HG03457 (cell line): Measurements from ENCODE around the gene BDKRB2.

Experiments used
- ATAC-seq: cut with Tn5 transposase; IDR thresholded peaks from one replicate; pipeline ENCODE4 v1.9.1; 2021; ENCODE audit warnings: moderate number of reproducible peaks; ENCODE audit not compliant: unreplicated experiment

Gene BDKRB2

DNA sequence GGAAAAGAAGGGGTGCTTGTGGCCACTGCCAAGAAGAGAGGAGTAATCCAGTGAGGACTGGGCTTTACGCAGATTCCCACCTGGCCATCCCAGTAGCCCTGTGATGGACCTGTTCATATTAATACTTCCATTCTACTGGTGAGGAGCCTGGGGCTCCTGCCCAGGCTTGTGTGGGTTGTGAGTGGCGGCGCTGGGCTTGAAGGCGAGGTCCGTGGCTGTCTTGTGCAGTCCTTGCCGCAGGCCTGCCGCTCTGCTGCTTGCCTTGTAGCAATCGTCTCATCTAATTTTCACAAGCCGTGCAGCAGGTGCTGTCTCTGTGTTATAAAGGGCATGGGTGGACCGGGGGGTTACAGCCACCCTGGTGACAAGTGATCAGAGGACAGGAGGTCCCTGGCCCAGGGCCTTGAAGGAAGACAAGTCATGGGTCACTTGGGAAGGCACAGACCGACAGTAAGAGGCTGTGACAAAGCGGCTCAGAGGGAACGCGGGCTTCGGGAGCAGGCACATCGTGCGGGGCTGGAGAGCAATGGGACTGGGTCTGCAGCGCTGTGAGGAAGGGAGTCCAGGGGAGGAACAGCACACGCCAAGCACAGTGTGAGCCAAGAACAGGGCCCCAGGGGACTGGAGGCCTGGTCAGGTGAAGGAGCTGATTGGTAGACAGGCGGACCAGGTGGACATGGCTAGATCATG, 7.3 kb upstream of the BDKRB2 start:
- ATAC-seq: no peak

DNA sequence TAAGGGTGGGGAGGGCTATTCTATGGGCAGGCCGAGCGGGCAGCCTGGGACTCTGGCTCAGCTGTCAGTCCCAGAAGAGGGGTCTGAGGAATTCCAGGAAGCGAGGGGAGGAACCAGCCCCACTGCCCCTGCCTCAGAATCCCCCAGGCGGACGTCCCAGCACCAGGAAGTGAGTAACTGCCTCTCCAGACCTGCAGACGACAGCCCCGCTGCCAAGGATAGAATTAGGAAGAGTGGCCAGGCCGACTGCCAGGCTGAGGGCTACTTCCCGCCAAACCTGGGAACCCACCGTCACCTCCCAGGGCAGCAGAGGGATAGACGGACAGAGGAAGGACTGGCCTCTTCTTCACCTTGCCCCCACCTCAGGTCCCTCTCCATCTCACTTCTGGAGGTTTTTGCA, 6.7 kb upstream of the BDKRB2 start:
- ATAC-seq: no peak

DNA sequence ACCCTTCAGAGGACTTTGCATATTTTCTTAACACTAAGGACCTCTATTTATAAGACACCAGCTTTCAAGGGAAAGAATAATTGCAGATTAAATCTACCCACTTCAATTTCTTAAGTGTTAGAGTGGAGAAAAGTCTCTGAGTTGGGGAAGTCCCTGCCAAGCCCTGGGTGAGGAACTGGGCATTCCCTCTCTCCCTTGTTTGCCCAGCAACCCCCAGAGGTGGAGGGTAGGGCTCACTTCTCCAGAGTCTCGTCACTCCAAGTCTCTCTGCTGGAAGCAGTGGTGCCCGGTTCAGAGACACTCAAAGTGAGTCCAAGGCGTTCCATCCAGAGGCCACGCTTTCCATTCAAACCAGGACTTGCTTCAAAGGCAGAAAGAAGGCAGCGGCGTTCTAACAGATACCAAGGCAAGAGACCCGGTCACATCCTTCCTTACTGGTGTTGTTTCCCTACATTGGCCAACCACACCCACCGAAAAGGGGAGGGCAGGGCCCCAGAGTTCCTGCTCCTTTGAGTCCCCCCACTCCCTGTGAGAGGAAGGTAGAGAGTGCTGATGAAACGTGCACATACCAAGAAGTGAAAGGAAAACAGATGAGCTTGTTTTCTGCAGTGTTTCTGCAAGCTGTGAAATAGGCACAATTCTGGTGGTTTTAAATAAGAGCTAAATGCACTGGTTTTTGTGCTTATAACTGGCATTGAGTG, 6.1 kb upstream of the BDKRB2 start:
- ATAC-seq: no peak

DNA sequence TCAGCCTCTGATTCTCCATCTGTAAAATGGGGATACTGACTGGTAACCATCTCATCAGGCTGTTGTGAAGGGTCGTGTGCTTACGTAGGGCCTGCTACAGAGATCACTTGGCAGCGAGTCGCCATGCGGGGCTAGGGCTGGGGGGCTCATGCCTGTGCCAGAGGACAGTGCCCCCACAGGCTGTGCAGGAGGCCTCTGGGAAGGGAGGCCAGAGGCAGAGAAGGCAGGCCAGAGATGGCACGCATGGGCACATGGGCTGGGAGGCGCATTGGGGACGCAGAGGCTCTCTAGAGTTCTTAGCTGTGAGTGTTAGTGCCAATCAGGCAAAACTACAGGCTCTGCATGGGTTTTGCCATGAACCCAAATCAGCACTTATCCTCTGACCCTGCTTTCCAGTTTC, 3.5 kb upstream of the BDKRB2 start:
- no peak for ATAC-seq

DNA sequence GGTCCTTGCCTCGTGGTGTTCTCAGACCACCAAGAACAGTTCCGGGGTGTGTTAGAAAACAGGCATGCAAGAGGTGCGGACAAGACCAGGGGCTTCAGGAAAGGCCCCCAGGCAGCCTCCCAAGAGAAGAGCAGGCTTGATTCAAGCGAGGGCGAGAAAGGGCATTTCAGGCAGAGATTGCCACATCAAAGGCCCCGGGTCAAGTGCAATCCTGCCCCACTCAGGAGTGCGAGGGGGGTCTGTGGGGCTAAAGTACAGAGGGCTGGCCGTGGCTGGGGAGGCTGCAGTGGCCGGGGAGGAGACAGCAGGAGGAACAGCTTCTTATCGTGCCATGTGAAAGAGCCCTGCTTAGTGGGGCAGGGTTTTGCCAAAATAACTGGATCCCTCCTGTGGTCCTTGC, 2.7 kb upstream of the BDKRB2 start:
- no peak for ATAC-seq

DNA sequence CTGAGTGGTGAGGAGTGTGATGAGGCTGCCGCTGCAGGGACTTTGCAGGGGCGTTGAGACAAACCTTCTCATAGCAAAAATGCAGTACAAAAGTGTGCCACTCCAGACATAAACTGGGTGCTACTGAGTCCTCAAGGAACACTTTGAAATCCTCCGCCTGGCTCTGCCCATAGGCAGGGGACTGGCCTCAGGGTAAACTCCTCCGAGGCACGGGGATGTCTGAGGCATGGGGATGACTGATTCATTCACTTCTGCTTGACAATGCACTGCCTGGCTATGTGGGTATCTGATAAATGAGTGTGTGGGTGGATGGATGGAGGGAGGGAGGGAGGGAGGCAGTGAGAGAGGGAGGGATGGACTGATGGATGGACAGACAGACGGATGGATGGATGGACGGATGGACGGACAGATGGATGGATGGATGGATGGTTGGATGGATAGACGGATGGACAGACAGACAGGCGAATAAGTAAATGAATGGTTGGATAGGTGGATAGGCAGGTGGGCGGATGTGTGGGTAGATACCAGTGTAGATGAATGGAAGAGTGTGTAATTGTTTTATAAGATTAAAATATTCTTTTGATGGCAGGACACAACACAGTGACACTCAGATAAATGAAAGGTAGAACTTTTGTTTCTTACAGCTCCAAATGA, 2.1 kb upstream of the BDKRB2 start:
- ATAC-seq: no peak

DNA sequence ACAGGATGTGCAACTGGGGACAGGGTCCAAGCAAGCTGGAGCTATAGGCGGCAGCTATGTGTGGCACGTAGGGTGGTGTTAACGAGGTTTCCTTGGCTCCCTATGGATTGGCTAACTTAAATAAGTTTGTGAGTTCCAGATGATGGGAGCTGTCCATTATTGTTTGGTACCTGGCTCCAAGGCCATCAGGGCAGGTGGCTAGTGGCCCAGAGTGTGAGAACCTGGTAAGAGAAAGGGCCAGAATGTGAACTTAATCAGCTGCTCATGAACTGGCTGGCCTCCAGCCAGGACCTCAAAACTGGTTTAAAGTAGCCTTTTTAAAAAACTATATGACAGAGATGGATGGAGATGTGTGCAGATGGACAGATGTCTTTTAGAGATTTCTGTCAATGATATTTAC, 1.5 kb upstream of the BDKRB2 start:
- no peak for ATAC-seq

DNA sequence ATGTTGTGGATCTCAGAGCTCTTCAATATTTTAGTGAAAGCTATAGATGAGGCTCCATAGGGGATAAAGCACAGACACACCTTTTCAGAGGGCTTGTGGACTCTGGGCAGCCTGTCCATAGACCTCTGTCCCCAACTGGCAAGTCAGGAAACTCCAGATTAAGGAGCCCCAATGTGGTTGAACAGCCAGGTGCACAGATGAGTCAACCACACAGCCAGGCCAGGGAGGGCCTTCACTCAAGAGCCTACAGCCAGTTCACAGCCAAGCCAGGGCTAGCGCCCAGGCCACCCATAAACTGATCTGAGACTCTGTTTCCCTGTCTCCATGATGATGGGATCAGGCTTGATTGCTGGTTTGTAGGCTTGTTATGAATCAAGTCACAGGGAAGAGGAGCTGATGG, 1.0 kb upstream of the BDKRB2 start:
- no peak for ATAC-seq

DNA sequence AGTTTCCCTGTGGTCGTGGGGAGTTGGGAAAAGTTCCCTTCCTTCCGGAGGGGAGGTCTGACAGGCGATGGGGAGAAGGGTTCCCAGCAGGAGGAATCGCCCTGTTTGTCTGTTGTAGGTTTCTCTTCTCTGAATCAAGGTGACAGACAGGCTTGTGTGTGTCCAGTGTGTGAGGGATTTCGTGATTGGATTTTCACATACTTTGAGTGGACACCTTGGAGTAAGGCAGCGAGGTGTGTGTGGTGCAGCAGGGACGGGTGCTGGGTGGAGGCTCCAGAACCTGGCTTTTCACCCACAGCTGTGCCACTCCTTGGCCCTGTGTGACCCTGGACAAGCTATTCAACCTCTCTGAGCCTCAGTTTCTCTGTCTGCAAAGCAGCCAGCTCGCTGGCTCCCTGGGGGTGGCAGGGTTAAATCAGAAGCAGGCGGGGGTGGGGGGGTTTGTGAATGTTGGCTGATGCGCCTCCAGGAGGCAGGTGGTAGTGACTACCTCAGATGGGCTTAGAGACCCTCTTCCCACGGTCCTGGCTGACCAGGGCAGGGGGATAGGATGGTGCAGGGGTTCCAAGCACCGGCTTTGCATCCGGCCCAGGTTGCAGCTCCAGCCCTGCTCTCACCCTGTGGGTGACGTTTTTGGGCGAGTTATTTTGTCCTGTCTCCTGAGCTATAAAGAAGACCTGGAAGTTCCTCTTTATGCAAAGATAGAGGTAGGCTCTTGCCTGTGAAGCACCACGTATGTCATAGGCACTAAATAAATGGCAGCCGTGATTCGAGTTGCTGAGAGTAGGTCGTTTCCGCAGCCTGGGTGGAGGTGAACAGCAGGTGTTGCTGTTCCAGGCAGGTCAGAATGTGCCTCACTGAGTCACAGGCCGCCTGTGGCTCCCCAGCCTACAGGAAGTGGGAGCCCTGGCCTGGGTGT, 679 bp downstream of the BDKRB2 start:
- ATAC-seq: no peak

DNA sequence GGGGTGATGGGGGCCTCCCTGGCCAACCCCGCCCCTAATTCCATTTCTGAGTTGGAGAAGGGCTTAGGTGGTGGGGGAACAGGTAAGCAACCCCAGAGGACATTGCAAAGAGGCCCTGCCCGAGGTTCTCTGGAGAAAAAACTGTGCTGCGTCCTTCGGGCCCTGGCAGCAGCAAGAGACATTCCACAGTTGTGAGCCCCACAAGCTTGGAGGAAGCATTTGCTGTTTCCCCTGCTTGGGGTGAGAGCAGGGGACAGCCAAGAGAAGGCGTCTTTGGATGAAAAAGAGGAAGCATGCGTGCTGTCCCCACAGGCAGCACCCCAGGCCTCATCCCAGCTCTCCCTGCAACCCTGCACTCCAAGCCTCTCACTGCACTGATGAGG, 1.3 kb downstream of the BDKRB2 start:
- no peak for ATAC-seq

DNA sequence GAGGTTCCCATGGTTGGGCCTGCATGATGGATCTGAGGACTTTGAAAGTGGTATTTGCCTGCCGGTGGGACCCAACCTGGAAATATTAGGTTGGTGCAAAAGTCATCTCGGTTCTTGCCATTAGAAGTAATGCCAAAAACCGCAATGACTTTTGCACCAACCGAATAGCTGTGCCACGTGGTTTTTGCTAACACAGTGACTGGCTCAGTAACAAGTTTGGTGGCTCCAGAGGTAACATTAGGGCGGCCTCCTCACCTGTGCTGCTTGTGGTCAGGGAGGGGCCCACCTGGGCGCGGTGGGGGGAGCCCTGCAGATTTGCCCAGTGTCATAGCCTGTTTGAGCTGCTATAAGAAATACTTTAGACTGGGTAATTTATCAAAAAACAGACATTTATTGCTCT, 1.8 kb downstream of the BDKRB2 start:
- no peak for ATAC-seq

DNA sequence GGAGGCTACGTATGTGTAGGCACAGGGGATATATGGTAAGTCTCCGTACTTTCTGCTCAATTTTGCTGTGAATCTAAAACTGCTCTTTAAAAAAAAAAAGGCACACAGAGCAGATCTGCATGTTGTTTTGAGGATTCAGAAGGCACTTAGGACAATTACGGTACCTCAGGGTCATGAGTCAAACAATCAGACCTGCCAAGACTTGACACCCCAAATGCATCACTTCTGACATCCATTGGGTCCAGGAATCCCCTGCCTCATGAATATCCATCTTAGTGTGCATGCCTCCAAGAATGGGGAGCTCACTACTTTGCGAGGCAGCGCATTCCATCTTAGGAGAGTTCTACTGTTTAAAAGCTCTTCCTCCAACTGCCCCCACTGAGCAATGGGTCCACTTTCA, 3.0 kb downstream of the BDKRB2 start:
- no peak for ATAC-seq

DNA sequence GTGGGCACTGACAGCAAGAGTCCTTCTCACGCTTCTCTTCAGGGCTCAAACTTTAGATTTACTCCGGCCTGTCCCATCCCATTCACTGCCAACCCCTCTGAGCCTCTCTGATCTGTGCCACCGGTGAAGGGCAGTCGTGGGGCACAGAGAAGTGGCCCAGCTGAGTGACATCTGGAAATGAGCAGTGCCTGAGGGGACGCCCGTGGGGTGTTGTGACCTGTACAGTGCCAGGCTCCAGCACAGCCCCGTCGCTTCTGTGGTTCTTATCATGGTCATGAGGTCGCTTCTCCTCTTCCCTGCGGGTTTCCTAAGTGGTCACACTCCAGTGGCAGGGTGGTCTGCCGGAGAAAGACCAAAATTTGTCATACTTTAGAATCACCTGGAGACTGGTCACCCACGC, 4.1 kb downstream of the BDKRB2 start:
- no peak for ATAC-seq

DNA sequence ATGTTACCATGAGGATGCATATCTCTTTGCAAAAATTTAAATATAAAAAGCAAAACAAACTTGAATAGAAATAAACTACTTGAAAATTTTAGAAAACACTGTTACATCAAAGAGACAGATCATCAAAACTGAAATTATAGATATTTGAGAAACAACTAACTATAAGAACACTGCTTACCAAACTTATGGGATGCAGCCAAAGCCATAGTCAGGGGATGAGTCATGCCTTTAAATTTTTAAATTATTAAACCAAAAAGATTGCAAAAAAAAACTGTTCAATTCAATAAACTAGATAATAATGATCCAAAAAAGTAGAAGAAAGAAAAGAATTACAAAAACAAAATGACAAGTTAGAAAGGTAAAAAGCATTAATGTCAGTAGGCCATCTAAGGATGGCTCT, 7.5 kb downstream of the BDKRB2 start:
- no peak for ATAC-seq

DNA sequence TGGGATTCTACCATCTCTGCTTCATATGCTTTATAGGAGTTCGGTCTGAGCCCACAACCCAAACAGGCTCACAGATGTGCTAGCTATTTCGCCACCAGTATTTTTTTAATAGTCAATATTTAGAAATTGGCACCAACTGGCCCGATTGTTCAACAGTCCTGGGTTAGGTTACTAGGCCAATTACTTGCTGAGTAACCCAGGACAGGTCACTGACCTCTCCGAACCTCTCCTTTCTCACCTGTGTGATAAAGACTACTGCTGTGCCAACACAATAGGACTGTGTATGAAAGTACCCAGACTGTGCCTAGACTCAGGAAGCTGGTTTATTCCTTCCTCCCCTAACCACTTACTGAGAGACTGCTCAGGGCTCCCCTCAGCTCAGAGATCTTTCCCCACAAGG, 8.3 kb downstream of the BDKRB2 start:
- no peak for ATAC-seq

DNA sequence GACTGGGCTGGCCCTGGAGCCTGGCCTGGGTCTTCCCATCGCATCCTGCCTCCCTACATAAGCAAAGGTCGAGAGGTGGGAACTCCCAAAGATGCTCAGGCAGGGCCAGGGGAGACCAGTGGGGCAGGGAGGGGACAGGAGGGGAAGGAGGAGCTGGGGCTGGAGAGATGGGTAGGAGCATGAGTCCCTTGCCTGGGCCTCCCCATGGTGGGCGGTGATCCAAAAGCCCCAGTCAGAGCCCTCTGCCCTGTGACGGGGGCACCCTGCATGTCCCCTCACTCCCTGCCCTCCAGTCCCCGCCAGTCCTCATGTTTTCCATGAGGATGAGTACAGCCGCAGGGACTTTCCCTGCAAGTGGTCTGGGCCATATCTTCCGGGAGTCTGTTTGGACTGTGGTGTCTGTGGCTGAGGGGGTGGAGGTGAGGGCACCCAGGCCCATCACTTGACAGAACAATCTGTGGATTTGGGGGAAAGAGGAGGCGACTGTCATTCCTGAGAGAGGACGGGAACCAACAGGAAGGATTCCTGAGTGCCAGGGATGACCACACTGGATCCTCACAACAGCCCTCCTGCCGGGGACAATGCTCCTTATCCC, 9.3 kb downstream of the BDKRB2 start:
- ATAC-seq: no peak

DNA sequence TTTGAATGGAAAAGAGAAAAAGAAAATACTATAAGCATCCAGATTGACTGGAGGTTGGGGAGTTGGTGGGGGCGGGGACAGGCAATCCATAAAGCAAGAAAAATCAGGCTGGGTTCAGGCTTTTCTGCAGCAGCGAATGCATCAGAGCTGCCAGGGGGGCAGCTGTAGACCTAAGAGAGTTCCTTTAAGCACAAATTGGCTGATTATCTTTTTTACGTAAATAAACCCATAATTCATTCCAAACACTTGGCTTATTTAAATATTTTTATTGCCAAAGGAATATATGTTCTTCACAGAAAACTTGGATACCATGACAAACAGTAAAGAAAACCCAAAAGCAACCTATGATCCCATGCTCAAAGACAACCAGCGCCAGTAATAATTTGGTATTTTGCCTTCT, 10.2 kb downstream of the BDKRB2 start:
- no peak for ATAC-seq

DNA sequence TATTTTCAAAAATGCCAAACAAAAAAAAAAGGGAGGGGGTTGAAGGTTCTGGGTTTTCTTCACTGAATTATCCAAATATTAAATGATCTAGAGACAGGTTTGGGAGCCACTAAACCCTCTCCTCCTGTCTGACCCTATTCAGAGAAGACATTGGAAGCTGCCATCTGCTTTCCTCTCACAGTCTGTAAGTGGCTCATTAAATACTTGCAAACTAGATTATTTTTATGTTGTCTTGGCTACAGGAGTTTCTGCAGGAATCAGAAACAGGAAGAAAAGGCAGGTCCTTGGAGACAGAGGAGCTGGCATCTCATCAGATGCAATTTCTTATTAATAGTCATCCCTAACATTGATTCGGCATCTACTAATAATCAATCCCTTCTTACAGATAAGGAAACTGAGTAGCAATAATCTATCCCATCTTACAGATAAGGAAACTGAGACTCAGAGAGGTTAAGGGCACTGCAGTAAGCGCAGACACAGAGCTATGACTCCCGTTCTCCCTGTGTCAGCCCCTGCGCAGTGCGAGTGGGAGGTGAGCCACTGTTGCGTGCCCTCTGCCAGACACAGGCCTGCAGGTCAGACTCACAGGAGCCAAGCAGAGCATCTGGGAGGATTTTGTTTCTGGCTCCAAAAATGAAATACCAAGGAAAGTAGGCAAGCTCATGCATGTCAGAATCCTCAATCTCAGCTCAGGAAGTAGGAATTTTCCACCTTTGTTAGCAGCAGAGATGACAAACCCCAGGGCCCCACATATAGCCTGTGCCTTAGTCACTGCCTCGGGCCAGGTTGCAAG, 11.0 kb downstream of the BDKRB2 start:
- ATAC-seq: no peak

DNA sequence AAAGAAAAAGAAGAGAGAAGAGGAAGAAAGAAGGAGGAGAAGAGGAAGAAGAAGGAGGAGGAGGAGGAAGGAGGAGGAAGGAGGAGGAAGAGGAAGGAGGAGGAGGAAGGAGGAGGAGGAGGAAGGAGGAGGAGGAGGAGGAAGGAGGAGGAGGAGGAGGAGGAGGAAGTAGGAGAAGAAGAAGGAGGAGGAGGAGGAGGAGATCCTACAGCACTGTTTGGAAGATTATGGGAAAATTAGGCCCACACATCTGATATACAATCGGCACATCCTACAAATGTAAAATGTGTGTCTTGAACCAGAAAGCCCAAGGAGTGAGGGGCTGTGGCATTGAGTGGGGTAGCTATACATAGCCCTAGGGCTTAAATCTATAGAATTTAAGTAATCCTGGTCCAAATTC, 12.0 kb downstream of the BDKRB2 start:
- no peak for ATAC-seq

DNA sequence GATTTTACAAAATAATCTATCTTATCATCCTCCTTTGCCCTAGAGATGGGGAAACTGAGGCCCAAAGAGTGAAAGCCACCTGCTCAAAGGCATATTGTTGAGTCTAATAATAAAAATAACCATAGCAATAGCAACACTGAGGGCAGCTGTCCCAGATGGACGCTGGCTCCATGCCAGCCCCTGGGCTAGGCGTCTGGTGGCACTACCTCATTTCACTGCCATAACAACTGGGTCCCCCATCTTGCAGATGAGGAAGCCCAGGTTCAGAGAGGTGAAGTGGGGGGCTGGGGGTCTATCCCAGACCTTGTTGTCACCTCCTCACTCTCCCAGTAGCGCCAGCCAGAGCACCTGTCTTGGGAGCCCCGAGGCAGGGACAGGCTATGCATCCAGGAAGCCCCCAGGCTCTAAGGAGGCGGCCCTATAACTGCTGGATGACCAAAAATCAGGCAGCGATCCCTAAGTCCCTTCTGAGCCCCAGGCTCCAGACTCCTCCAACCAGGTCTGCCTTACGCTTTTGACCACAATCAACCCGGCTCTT, 12.8 kb downstream of the BDKRB2 start:
- ATAC-seq: no peak
